ENCODE measurements around the gene MARK3.

Gene MARK3

DNA sequence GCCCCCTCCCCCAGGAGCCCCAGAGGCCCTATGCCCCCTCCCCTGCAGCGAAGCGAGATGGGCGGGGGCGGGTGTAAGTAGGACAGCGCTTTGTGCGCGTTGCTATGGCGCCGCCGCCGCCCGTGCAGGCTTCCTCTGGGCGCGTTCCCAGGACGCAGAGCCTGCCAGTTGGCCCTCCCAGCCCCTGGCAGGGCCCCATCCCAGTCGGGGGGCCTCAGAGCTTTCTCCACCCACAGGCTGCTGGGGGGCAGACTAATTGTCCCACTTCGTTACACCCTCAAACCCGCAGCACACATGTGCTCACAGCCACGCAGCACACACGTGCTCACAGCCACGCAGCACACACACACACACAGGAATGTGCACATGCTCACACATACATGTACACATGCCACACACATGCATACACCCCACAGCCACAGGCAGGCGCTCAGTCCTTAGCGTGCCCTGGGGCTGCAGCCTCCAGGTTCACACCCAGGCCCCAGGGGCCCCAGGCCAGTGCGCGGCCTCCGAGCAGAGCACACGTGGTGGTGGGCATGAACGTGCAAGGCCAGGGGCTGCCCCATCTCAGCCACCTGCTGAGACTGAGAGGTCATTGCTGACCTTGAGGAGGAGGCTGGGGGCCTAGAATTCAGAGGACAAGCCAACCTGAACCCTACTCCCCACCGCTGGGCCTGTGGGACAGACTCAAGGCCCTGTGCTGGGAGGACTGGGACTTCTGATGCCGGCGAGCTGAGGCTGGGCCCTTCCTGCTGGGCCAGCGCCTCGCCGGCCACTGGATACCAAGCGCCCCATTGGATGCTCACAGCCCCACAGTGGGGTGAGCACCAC, 159.4 kb downstream of the MARK3 start:
- H3K4me1 Mint-ChIP-seq, result peaks cover 6% of the 10 kb centered on the region
- H3K27ac Mint-ChIP-seq, result no peak overlapping the region
- H3K9me3 Mint-ChIP-seq, result no peaks in the 10 kb centered on the region
- no peaks in the 10 kb centered on the region for H3K36me3 Mint-ChIP-seq (ENCODE audit: low read depth)
- no peak for TF ChIP-seq CTCF (IDR thresholded peaks at IDR 0.05)
- H3K4me3 Mint-ChIP-seq, result no peak overlapping the region
- DNase-seq, result no peak
- H3K27me3 Mint-ChIP-seq (ENCODE audit: low read depth, poor library complexity), result no peaks in the 10 kb centered on the region

GRCh38 chr14:103545219-103545914, 160.2 kb downstream of the MARK3 start:
- H3K9me3 Mint-ChIP-seq, result no peaks in the 10 kb centered on the region
- H3K27ac Mint-ChIP-seq, result no peak overlapping the region
- no peak for DNase-seq
- H3K27me3 Mint-ChIP-seq (ENCODE audit: low read depth, poor library complexity), result no peaks in the 10 kb centered on the region
- peaks cover 9% of the 10 kb centered on the region for H3K4me1 Mint-ChIP-seq
- TF ChIP-seq CTCF (IDR thresholded peaks at IDR 0.05), result no peak
- H3K36me3 Mint-ChIP-seq (ENCODE audit: low read depth), result no peaks in the 10 kb centered on the region
- H3K4me3 Mint-ChIP-seq, result no peak overlapping the region

DNA sequence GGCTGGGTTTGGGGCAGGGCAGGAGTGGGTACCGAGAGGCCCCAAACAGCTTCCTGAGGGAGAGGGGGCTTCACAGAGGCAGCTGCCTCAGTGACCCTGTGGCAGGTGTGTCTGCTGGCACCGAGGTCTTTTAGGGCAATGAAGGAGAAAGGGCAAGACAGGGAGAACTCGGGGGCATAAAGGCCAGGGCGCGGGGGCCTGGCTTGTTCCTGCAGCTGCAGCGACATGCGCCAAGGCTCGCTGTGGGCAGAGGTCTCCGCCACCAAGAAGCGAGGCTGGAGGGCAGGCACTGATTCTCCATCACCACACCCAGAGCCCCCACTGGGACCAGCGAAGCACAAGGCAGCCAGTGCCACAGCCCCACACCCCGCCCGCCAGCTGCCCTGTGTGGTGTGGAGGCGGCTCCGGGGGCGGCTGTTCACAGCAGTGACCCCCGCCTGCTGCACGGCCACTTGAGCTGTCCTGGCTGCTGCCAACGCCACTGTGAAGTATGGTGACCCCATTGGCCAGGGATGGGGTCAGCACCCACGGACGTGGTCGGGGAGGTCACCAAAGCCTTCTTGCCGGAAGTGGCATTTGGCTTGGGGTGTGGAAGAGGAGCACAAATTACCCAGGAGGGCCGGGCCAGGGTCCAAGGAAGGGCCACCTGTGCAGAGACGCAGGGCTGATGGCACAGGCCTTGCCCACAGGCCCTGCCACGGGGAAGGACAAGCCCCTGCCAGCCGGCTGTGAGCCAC, 160.9 kb downstream of the MARK3 start:
- H3K36me3 Mint-ChIP-seq (ENCODE audit: low read depth), result no peaks in the 10 kb centered on the region
- no peaks in the 10 kb centered on the region for H3K9me3 Mint-ChIP-seq
- no peak for TF ChIP-seq CTCF (IDR thresholded peaks at IDR 0.05)
- H3K4me1 Mint-ChIP-seq, result peaks cover 8% of the 10 kb centered on the region
- H3K27ac Mint-ChIP-seq, result no peak overlapping the region
- H3K4me3 Mint-ChIP-seq, result no peak overlapping the region
- no peak for DNase-seq
- H3K27me3 Mint-ChIP-seq (ENCODE audit: low read depth, poor library complexity), result no peaks in the 10 kb centered on the region

- Mint-ChIP-seq H3K9me3 (no peaks in the 10 kb centered on the region), H3K4me3 (no peak overlapping the region), H3K27me3 (ENCODE audit: low read depth, poor library complexity) (peaks cover 3% of the 10 kb centered on the region), H3K4me1 (peaks cover 15% of the 10 kb centered on the region), H3K27ac (no peak overlapping the region), H3K36me3 (ENCODE audit: low read depth) (no peaks in the 10 kb centered on the region)
- DNase-seq, result peak; percentile 84
- TF ChIP-seq CTCF (IDR thresholded peaks at IDR 0.05), result peak; percentile 88
Observed at GRCh38 chr14:103546652-103547454, 161.6 kb downstream of the MARK3 start.

- Mint-ChIP-seq H3K4me3 (no peak overlapping the region), H3K9me3 (no peaks in the 10 kb centered on the region), H3K27ac (no peak overlapping the region), H3K27me3 (ENCODE audit: low read depth, poor library complexity) (peaks cover 3% of the 10 kb centered on the region), H3K4me1 (peaks cover 19% of the 10 kb centered on the region), H3K36me3 (ENCODE audit: low read depth) (no peaks in the 10 kb centered on the region)
- no peak for DNase-seq
- no peak for TF ChIP-seq CTCF (IDR thresholded peaks at IDR 0.05)
Observed at GRCh38 chr14:103547455-103547940, 162.3 kb downstream of the MARK3 start.

All from nephron progenitor cell (in vitro differentiated cells).